Mammary epithelial cell (primary cell): Measurements from ENCODE around the gene OSBPL2.

Experiments
- CTCF ChIP-seq, 2 donors: IDR thresholded peaks in 1 of 2; conservative IDR thresholded peaks in 1 of 2; 2 replicates each; pipeline ENCODE4 v1.5.1; 2011 to 2012; ENCODE audit warnings: inconsistent platforms in 2 of 2, low read length in 2 of 2, mild to moderate bottlenecking in 2 of 2, control low read depth in 1 of 2, low read depth in 1 of 2; ENCODE audit not compliant: insufficient read depth in 1 of 2; ENCODE audit errors: extremely low read depth in 1 of 2
- EZH2 ChIP-seq: IDR thresholded peaks from 2 replicates; pipeline ENCODE4 v1.6.1; 2012; ENCODE audit warnings: low read length, inconsistent platforms, borderline replicate concordance

DNA sequence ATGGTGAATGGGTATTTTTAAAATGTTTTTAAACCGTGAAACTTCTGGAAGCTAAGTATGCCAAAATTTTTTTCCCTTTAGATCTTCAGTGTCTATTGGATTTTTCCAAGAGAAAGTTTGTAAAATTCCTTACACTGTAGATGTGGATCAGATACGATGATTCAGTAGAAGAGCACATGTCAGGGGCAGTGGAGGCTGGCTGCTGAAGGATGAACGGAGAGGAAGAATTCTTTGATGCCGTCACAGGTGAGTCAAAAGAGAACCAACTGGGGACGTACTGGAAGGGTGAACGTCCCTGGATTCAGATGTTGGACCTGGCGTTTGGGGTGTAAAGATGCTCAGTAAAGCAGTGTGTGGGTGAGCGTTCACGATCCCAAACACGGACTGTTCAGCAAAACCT lies 17.7 kb downstream of the OSBPL2 start:
- TF ChIP-seq CTCF (conservative IDR thresholded peaks at IDR 0.05 in 1 of 2, IDR thresholded peaks at IDR 0.05 in 1 of 2; ENCODE audit: extremely low read depth in 1 of 2, insufficient read depth in 1 of 2, low read depth in 1 of 2, low read length in 2 of 2) (no peak), EZH2 (no peak)
